HepG2 (cell line): ENCODE results near the gene DHX29. TPM values are rescaled to one million over a fixed set of nuclear protein-coding genes. Genes with fewer than 3 reads are reported as not detected.
A peak's percentile ranks its signal among the peaks of the same experiment; 100 is the strongest.

ENCODE experiments used
- ADNP ChIP-seq: sonication (generic); formaldehyde crosslinking; IDR thresholded peaks from 2 replicates; pipeline ENCODE4 v1.4.0; 2020; ENCODE audit warnings: missing genetic modification reagents
- ARNT2 ChIP-seq: sonication (generic); formaldehyde crosslinking; IDR thresholded peaks from 2 replicates; pipeline ENCODE4 v1.8.0; 2022; ENCODE audit warnings: mild to moderate bottlenecking, low read depth, missing genetic modification reagents, moderate library complexity
- BRF2 ChIP-seq: sonication (generic); formaldehyde crosslinking; IDR thresholded peaks from 2 replicates; pipeline ENCODE4 v1.8.1; 2022; ENCODE audit warnings: mild to moderate bottlenecking, missing genetic modification reagents
- DZIP1 ChIP-seq: sonication (generic); formaldehyde crosslinking; IDR thresholded peaks from 2 replicates; pipeline ENCODE4 v1.5.0; 2020; ENCODE audit warnings: mild to moderate bottlenecking, missing genetic modification reagents
- FIP1L1 ChIP-seq: fragments of 200-400 bp; formaldehyde crosslinking; IDR thresholded peaks from 2 replicates; pipeline ENCODE4 v1.6.1; 2018; ENCODE audit warnings: low read depth, mild to moderate bottlenecking, low read length, moderate library complexity, borderline replicate concordance; ENCODE audit not compliant: insufficient read depth
- GABPB1 ChIP-seq: IDR thresholded peaks from 2 replicates; pipeline ENCODE4 v1.6.1; 2016; ENCODE audit warnings: mild to moderate bottlenecking, missing genetic modification reagents, moderate library complexity, missing compliant biosample characterization
- HNF4A ChIP-seq: sonication (generic); formaldehyde crosslinking; IDR thresholded peaks from 2 replicates; pipeline ENCODE4 v1.4.0; 2020; ENCODE audit warnings: missing genetic modification reagents
- NFKBIZ ChIP-seq: IDR thresholded peaks from 2 replicates; pipeline ENCODE4 v1.6.1; 2018; ENCODE audit warnings: missing genetic modification reagents, missing compliant biosample characterization
- NR2F6 ChIP-seq, 2 experiments: IDR thresholded peaks; 2 replicates each; pipeline ENCODE4 v1.6.1; 2016; ENCODE audit warnings: antibody characterized with exemption in 1 of 2, mild to moderate bottlenecking in 1 of 2
- PHF20 ChIP-seq: sonication (generic); formaldehyde crosslinking; IDR thresholded peaks from 2 replicates; pipeline ENCODE4 v1.5.0; 2020; ENCODE audit warnings: mild to moderate bottlenecking, missing genetic modification reagents
- RBFOX2 ChIP-seq: fragments of 200-400 bp; formaldehyde crosslinking; IDR thresholded peaks from 2 replicates; pipeline ENCODE4 v1.6.1; 2017; ENCODE audit warnings: low read depth, mild to moderate bottlenecking, low read length
- REXO4 ChIP-seq: sonication (generic); formaldehyde crosslinking; IDR thresholded peaks from 2 replicates; pipeline ENCODE4 v1.8.0; 2022; ENCODE audit warnings: missing genetic modification reagents, mild to moderate bottlenecking, borderline replicate concordance
- THAP9 ChIP-seq: sonication (generic); formaldehyde crosslinking; IDR thresholded peaks from 2 replicates; pipeline ENCODE4; 2020; ENCODE audit warnings: missing genetic modification reagents, mild to moderate bottlenecking, borderline replicate concordance
- ZFP36L2 ChIP-seq: sonication (generic); formaldehyde crosslinking; IDR thresholded peaks from 2 replicates; pipeline ENCODE4 v1.4.0; 2020; ENCODE audit warnings: missing genetic modification reagents
- ZNF136 ChIP-seq: sonication (generic); formaldehyde crosslinking; IDR thresholded peaks from 2 replicates; pipeline ENCODE4 v1.8.1; 2022; ENCODE audit warnings: low read depth, mild to moderate bottlenecking, moderate library complexity, missing genetic modification reagents
- ZNF383 ChIP-seq: sonication (generic); formaldehyde crosslinking; IDR thresholded peaks from 2 replicates; pipeline ENCODE4 v1.4.0; 2020; ENCODE audit warnings: missing genetic modification reagents, mild to moderate bottlenecking, borderline replicate concordance
- ZNF484 ChIP-seq: sonication (generic); formaldehyde crosslinking; IDR thresholded peaks from 2 replicates; pipeline ENCODE4 v1.5.1; 2020; ENCODE audit warnings: mild to moderate bottlenecking, low read depth, missing genetic modification reagents, borderline replicate concordance
- polyA plus RNA-seq, 8 experiments: library from polyadenylated mRNA; depleted of rRNA in 3 of 8; stranded (reverse) in 7 of 8; unstranded in 1 of 8; fragments of >200 nt; fragmentation: Illumina TruSeq in 4 of 8; extraction: Trizol in 4 of 8; gene quantifications; 2 replicates each; pipeline versions ENCODE4 v1.2.1 to v1.2.3, GENCODE V29; 2011 to 2016; ENCODE audit warnings: low read depth in 4 of 8, missing spikeins in 1 of 8, mixed read lengths in 1 of 8; ENCODE audit not compliant: insufficient read depth in 1 of 8
- total RNA-seq, 5 experiments: library from RNA; depleted of rRNA; stranded (reverse); fragments of >200 nt; fragmentation: Illumina TruSeq; extraction: Trizol; gene quantifications; 2 replicates each; pipeline ENCODE4 v1.2.3, GENCODE V29; 2016; ENCODE audit warnings: low read depth in 1 of 5
- TF ChIP-seq, protein P1 (sequence below): sonication (generic); formaldehyde crosslinking; IDR thresholded peaks from 2 replicates; pipeline ENCODE4 v1.8.1; 2023; ENCODE audit warnings: missing genetic modification reagents, inconsistent platforms, borderline replicate concordance
- TF ChIP-seq, protein P2 (sequence below): sonication (generic); formaldehyde crosslinking; IDR thresholded peaks from 2 replicates; pipeline ENCODE4 v1.9.0; 2021; ENCODE audit warnings: missing genetic modification reagents, borderline replicate concordance

The DHX29 gene
- total and polyA plus RNA-seq, 2 of the 13 experiments (the other 11 are each of a cell fraction or from before 2014, with no cell fraction given): 1.9 to 22.0 TPM

GRCh38 chr5:55307383-55308253 is at the start of gene DHX29, which contains the start of gene MTREX (continued):
- TF ChIP-seq REXO4 (CRISPR knock-in tag) (no peak), HNF4A (CRISPR knock-in tag) (no peak), PHF20 (CRISPR knock-in tag) (peak; percentile 79), ZNF383 (CRISPR knock-in tag) (no peak), ZNF136 (CRISPR knock-in tag) (no peak), BRF2 (CRISPR knock-in tag) (peak; percentile 78; the same call in 1 of the 2 replicates), DZIP1 (CRISPR knock-in tag) (peak; percentile 93; the same call in 1 of the 2 replicates), NFKBIZ (CRISPR knock-in tag) (no peak), ZNF484 (no peak), ARNT2 (CRISPR knock-in tag) (no peak), ZFP36L2 (CRISPR knock-in tag) (no peak), GABPB1 (CRISPR knock-in tag) (peak; percentile 71), THAP9 (CRISPR knock-in tag) (peak; percentile 98), ADNP (CRISPR knock-in tag) (no peak), RBFOX2 (peak; percentile 86), NR2F6 (IDR thresholded peaks at IDR 0.05) (no peak), NR2F6 (CRISPR knock-in tag; IDR thresholded peaks at IDR 0.05) (no peak), FIP1L1 (no peak)
- TF ChIP-seq, protein P1, sequence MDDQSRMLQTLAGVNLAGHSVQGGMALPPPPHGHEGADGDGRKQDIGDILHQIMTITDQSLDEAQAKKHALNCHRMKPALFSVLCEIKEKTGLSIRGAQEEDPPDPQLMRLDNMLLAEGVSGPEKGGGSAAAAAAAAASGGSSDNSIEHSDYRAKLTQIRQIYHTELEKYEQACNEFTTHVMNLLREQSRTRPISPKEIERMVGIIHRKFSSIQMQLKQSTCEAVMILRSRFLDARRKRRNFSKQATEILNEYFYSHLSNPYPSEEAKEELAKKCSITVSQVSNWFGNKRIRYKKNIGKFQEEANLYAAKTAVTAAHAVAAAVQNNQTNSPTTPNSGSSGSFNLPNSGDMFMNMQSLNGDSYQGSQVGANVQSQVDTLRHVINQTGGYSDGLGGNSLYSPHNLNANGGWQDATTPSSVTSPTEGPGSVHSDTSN (CRISPR knock-in tag): 0 out of 2 replicates have a peak, but pooled peaks have one; percentile 26
- TF ChIP-seq, protein P2, sequence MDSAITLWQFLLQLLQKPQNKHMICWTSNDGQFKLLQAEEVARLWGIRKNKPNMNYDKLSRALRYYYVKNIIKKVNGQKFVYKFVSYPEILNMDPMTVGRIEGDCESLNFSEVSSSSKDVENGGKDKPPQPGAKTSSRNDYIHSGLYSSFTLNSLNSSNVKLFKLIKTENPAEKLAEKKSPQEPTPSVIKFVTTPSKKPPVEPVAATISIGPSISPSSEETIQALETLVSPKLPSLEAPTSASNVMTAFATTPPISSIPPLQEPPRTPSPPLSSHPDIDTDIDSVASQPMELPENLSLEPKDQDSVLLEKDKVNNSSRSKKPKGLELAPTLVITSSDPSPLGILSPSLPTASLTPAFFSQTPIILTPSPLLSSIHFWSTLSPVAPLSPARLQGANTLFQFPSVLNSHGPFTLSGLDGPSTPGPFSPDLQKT (CRISPR knock-in tag): no peak
